Measurements from ENCODE around the gene POGZ.

POGZ gene

DNA sequence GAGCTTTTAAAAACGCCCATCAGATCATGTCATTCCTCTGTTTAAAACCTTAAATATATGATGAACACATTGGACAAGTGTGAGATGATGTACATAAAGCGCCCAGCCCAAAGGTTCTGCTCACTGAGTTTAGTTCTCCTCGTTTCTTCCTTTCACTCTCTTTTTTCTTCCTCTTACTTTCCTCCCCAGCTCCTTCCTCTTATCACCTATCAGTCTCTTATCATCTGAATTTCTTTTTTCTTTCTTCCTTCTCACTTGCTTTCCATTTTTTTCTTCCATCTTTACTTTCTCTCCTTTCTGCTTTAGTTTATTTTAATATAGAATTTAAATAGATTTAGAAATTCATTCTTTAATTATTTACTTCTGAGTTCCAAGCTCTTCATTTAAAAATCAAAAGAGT is 17.8 kb upstream of the POGZ start:
- DNase-seq (ENCODE audit: extremely low read depth, low read depth) = no peak
- TF ChIP-seq, protein P1, sequence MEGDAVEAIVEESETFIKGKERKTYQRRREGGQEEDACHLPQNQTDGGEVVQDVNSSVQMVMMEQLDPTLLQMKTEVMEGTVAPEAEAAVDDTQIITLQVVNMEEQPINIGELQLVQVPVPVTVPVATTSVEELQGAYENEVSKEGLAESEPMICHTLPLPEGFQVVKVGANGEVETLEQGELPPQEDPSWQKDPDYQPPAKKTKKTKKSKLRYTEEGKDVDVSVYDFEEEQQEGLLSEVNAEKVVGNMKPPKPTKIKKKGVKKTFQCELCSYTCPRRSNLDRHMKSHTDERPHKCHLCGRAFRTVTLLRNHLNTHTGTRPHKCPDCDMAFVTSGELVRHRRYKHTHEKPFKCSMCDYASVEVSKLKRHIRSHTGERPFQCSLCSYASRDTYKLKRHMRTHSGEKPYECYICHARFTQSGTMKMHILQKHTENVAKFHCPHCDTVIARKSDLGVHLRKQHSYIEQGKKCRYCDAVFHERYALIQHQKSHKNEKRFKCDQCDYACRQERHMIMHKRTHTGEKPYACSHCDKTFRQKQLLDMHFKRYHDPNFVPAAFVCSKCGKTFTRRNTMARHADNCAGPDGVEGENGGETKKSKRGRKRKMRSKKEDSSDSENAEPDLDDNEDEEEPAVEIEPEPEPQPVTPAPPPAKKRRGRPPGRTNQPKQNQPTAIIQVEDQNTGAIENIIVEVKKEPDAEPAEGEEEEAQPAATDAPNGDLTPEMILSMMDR (IDR thresholded peaks at IDR 0.05; ENCODE audit: low read depth, low read length) = no peak

DNA sequence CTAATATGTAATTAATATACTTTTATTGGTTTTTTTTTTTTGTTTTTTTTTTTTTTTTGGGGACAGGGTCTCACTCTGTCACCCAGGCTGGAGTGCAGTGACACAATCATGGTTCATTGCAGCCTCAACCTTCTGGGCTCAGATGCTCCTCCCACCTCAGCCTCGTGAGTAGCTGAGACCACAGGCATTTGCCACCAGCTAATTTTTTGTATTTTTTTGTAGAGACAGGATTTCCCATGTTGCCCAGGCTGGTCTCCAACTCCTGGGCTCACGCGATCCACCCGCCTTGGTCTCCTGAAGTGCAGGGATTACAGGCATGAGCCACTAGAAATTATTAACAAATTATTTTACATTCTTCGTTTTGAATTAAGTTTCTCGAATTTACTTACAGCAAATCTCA is 16.8 kb upstream of the POGZ start:
- DNase-seq (ENCODE audit: extremely low read depth, low read depth) = no peak
- TF ChIP-seq, protein P1 (IDR thresholded peaks at IDR 0.05; ENCODE audit: low read depth, low read length) = no peak

DNA sequence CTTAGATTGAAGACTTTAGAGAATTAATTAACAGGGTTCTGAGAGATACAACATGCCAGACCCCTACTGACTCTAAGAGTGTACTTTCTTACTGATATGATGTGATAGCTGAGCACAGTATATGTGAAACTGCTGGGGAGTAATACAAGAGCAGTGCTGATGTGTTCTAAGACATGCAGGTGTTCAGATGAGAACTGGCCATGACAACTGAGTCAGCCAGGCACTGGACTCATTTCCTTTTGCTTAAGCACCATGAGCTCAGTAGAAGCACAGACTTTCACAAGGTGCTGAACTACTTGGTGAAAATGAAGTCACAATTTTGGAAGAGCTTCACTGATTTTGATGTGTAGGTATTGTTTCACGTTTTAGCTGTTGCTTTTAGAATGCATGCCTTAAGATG is 15.9 kb upstream of the POGZ start:
- TF ChIP-seq, protein P1 (IDR thresholded peaks at IDR 0.05; ENCODE audit: low read depth, low read length) = no peak
- no peak for DNase-seq (ENCODE audit: extremely low read depth, low read depth)

DNA sequence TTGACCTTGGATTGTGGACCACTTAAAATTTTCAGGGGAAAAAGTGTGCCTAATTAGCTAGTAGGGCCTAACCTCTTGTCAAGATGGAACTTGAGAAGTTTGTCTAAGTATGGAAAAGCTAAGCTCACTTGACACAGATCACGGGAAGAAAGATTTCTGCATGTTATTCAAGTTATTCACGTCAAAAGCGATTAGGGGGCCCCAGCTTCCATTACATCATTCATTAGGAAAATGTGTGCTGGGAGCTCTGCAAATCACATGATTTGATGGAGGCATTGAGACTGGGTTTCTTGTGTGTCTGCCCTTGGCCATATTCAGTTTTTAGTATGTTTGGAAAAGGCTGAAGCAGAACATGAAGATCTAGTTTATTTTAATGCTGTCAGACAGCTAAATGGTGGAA is 15.5 kb upstream of the POGZ start:
- no peak for DNase-seq (ENCODE audit: extremely low read depth, low read depth)
- TF ChIP-seq, protein P1 (IDR thresholded peaks at IDR 0.05; ENCODE audit: low read depth, low read length) = no peak

DNA sequence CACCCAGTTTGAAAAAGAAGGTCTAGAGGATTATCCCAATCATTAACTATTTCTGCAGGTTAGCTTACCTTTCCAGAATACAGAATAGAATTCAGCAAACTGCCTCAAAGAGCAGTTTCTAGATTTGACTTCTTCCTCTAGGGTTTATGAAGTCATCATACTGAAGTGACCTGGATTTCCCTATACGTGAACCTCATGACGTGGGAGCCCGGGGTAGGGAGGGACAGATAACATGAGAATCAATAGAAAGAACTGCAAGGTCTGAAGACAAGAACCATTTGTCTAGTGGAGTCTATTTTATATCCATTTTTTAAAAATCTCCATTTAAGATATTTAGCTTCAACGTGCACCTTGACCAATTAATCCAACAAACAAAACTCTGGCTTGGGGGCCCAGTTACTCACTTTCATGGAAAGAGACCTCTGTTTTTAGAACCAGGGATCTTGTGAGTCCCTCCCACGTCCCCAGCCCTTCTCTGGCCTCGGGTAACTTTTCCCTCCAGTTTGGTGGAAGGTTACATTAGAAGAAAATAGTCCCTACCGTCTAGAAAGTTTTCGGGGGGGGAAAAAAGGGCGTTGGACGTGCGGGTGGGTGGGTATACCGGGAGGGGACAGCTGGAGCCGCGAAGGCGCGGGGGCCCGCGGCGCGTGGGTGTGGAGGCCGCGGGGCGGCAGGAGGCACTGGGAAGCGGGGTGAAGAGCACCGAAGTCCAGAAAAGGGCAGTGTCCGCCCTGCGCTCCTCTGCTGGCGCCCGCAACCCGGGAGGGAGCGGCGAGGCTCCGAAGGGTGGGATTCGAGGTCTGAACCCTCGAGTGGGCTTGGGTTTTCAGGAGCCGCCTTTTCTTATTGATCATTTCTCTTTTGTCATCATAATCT is 13.8 kb upstream of the POGZ start:
- TF ChIP-seq, protein P1 (IDR thresholded peaks at IDR 0.05; ENCODE audit: low read depth, low read length) = no peak
- DNase-seq (ENCODE audit: extremely low read depth, low read depth) = no peak

DNA sequence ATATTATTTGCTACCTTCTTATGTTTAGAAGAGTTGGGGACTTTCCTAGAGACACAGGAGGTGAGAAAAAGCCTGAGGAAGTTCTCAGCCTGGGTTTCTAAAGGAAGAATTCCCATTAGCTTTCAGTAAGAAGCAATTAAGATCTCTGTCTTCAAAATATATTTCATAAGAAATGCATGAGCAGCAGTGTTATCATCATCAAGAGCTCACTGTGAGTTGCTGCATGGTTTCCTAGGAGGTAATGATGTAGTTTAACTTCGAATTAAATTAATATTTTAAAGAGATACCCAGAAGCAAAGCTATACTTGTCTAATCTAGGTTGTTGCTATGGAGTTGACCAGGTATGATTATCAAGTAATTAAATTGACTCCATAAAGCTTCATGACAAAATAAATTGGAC is 5.7 kb upstream of the POGZ start:
- no peak for DNase-seq (ENCODE audit: extremely low read depth, low read depth)

DNA sequence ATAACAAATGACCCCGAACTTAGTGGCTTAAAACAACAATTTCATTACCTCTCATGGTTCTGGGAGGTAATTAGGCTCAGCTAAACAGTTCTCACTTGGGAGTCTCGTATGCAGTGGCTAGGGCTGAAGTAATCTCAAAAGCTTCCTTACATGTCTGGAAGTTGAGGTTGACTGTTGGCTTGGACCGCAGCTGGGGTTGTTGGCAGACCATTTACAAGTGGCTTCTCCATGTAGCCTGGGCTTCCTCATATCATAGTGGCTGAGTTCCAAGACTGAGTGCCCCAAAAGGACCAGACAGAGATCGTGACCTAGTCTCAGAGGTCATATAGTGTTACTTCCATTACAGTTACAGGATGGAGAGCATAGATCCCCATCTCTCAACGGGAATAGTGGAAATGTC is 2.4 kb upstream of the POGZ start:
- DNase-seq (ENCODE audit: extremely low read depth, low read depth) = no peak
- TF ChIP-seq, protein P1 (IDR thresholded peaks at IDR 0.05; ENCODE audit: low read depth, low read length) = no peak

More for the DNA sequence above, 5.7 kb upstream of the POGZ start:
- TF ChIP-seq, protein P1 (IDR thresholded peaks at IDR 0.05; ENCODE audit: low read depth, low read length) = no peak

All from AG09319 (cell line).